ENCODE results near the gene NCL. TPM values are rescaled to one million over a fixed set of nuclear protein-coding genes. Genes with fewer than 3 reads are reported as not detected.
A peak's percentile ranks its signal among the peaks of the same experiment; 100 is the strongest.

NCL gene
- total RNA-seq, 1 donor from 2014 or later, result 298 TPM

GRCh38 chr2:231415029-231415428 lies 49.3 kb downstream of the NCL start:
- Mint-ChIP-seq H3K4me3 (ENCODE audit: unreplicated experiment) (no peak overlapping the region), H3K27me3 (ENCODE audit: low read depth) (no peaks in the 10 kb centered on the region), H3K9me3 (ENCODE audit: low read depth) (peaks cover 4% of the 10 kb centered on the region), H3K36me3 (ENCODE audit: low read depth) (peaks cover 1% of the 10 kb centered on the region), H3K27ac (ENCODE audit: unreplicated experiment) (no peak overlapping the region), H3K4me1 (ENCODE audit: low read depth) (peaks cover 20% of the 10 kb centered on the region)
- no peak for TF ChIP-seq CTCF (IDR thresholded peaks at IDR 0.05)
- DNase-seq (ENCODE audit: low spot score), result no peak

GRCh38 chr2:231413921-231414476 lies 50.3 kb downstream of the NCL start:
- TF ChIP-seq CTCF (IDR thresholded peaks at IDR 0.05), result no peak
- H3K4me3 Mint-ChIP-seq (ENCODE audit: unreplicated experiment), result no peak overlapping the region
- H3K9me3 Mint-ChIP-seq (ENCODE audit: low read depth), result peaks cover 4% of the 10 kb centered on the region
- H3K27ac Mint-ChIP-seq (ENCODE audit: unreplicated experiment), result no peak overlapping the region
- peaks cover 20% of the 10 kb centered on the region for H3K4me1 Mint-ChIP-seq (ENCODE audit: low read depth)
- H3K36me3 Mint-ChIP-seq (ENCODE audit: low read depth), result peaks cover 1% of the 10 kb centered on the region
- no peak for DNase-seq (ENCODE audit: low spot score)
- H3K27me3 Mint-ChIP-seq (ENCODE audit: low read depth), result no peaks in the 10 kb centered on the region

- Mint-ChIP-seq H3K4me3 (ENCODE audit: unreplicated experiment) (no peak overlapping the region), H3K9me3 (ENCODE audit: low read depth) (peaks cover 4% of the 10 kb centered on the region), H3K27ac (ENCODE audit: unreplicated experiment) (no peak overlapping the region), H3K27me3 (ENCODE audit: low read depth) (no peaks in the 10 kb centered on the region), H3K4me1 (ENCODE audit: low read depth) (peaks cover 20% of the 10 kb centered on the region), H3K36me3 (ENCODE audit: low read depth) (peaks cover 1% of the 10 kb centered on the region)
- no peak for TF ChIP-seq CTCF (IDR thresholded peaks at IDR 0.05)
- no peak for DNase-seq (ENCODE audit: low spot score)
These were observed 50.8 kb downstream of the NCL start for GRCh38 chr2:231413456-231413855.

- Mint-ChIP-seq H3K4me3 (ENCODE audit: unreplicated experiment) (peak overlapping the region; percentile 63), H3K36me3 (ENCODE audit: low read depth) (peaks cover 1% of the 10 kb centered on the region), H3K9me3 (ENCODE audit: low read depth) (peaks cover 4% of the 10 kb centered on the region), H3K27ac (ENCODE audit: unreplicated experiment) (no peak overlapping the region), H3K4me1 (ENCODE audit: low read depth) (peaks cover 20% of the 10 kb centered on the region), H3K27me3 (ENCODE audit: low read depth) (no peaks in the 10 kb centered on the region)
- TF ChIP-seq CTCF (IDR thresholded peaks at IDR 0.05), result no peak
- peak; percentile 36 for DNase-seq (ENCODE audit: low spot score)
These were observed 51.7 kb downstream of the NCL start for GRCh38 chr2:231412618-231412963.

- Mint-ChIP-seq H3K36me3 (ENCODE audit: low read depth) (peaks cover 1% of the 10 kb centered on the region), H3K27me3 (ENCODE audit: low read depth) (no peaks in the 10 kb centered on the region), H3K9me3 (ENCODE audit: low read depth) (peaks cover 4% of the 10 kb centered on the region), H3K27ac (ENCODE audit: unreplicated experiment) (no peak overlapping the region), H3K4me1 (ENCODE audit: low read depth) (peaks cover 21% of the 10 kb centered on the region), H3K4me3 (ENCODE audit: unreplicated experiment) (peak overlapping the region; percentile 63)
- peak; percentile 88 for DNase-seq (ENCODE audit: low spot score)
- TF ChIP-seq CTCF (IDR thresholded peaks at IDR 0.05), result peak; percentile 95
These were observed 52.3 kb downstream of the NCL start for GRCh38 chr2:231411831-231412617.

Data from chondrocyte (in vitro differentiated cells).